Neural cell (in vitro differentiated cells): ENCODE results near the gene SKIDA1. TPM values are rescaled to one million over a fixed set of nuclear protein-coding genes. Genes with fewer than 3 reads are reported as not detected.
A peak's percentile ranks its signal among the peaks of the same experiment; 100 is the strongest.
"Not testable (repeated sequence)": the region's sequence is repeated elsewhere in the genome, so short reads cannot be mapped to it uniquely, and the experiment has no call there.

Experiments used
- H2AFZ ChIP-seq: fragments of 200-600, 300-800 bp; sonication (generic), shearing (Covaris generic); 2 replicates; pipeline ENCODE4 v1.6.0; 2014; ENCODE audit warnings: low read depth, mild to moderate bottlenecking, antibody characterized with exemption, low read length, moderate library complexity
- H3F3A ChIP-seq: fragments of 200-600 bp; shearing (Covaris generic); 2 replicates; pipeline ENCODE4 v1.6.1; 2016; ENCODE audit warnings: mild to moderate bottlenecking, moderate library complexity, mixed read lengths, antibody characterized with exemption, low read length; ENCODE audit not compliant: insufficient read depth, poor library complexity, severe bottlenecking
- H3K27ac ChIP-seq: fragments of 200-600, 300-800 bp; sonication (generic), shearing (Covaris generic); 2 replicates; pipeline ENCODE4 v1.5.1; 2014; ENCODE audit warnings: mild to moderate bottlenecking, low read length, moderate library complexity
- H3K27me3 ChIP-seq: fragments of 300-800, 200-600 bp; sonication (generic), shearing (Covaris generic); 2 replicates; pipeline ENCODE4 v1.6.0; 2014; ENCODE audit warnings: mild to moderate bottlenecking, low read depth, low read length, moderate library complexity; ENCODE audit not compliant: insufficient read depth
- H3K36me3 ChIP-seq: fragments of 300-800, 200-600 bp; sonication (generic), shearing (Covaris generic); 2 replicates; pipeline ENCODE4 v1.5.1; 2014; ENCODE audit warnings: mild to moderate bottlenecking, antibody characterized with exemption, low read length, moderate library complexity; ENCODE audit not compliant: insufficient read depth
- H3K4me2 ChIP-seq: fragments of 300-800, 200-600 bp; sonication (generic), shearing (Covaris generic); 2 replicates; pipeline ENCODE4 v1.6.0; 2014; ENCODE audit warnings: mild to moderate bottlenecking, low read length
- H3K4me3 ChIP-seq: fragments of 300-800, 200-600 bp; sonication (generic), shearing (Covaris generic); 2 replicates; pipeline ENCODE4 v1.5.1; 2014; ENCODE audit warnings: mild to moderate bottlenecking, low read length, moderate library complexity
- H3K79me2 ChIP-seq: fragments of 200-600 bp; shearing (Covaris generic); replicated peaks from 2 replicates; pipeline ENCODE4 v1.6.0; 2014; ENCODE audit warnings: mild to moderate bottlenecking, low read length, moderate library complexity; ENCODE audit not compliant: insufficient read depth
- H3K9ac ChIP-seq: fragments of 300-800, 200-600 bp; sonication (generic), shearing (Covaris generic); 2 replicates; pipeline ENCODE4 v1.6.1; 2016; ENCODE audit warnings: mild to moderate bottlenecking, low read length, mixed read lengths
- H3K9me2 ChIP-seq: fragments of 200-600 bp; shearing (Covaris generic); 2 replicates; pipeline ENCODE4 v1.6.1; 2016; ENCODE audit warnings: mild to moderate bottlenecking, low read length, mixed read lengths; ENCODE audit not compliant: insufficient read depth
- H3K9me3 ChIP-seq: fragments of 200-600, 300-800 bp; sonication (generic), shearing (Covaris generic); 2 replicates; pipeline ENCODE4 v1.6.1; 2016; ENCODE audit warnings: mild to moderate bottlenecking, mixed run types, low read length, moderate library complexity, mixed read lengths
- H4K20me1 ChIP-seq: fragments of 200-600 bp; shearing (Covaris generic); 2 replicates; pipeline ENCODE4 v1.6.1; 2016; ENCODE audit warnings: mild to moderate bottlenecking, mixed run types; ENCODE audit not compliant: insufficient read depth
- EP300 ChIP-seq: fragments of 450-650 bp; conservative IDR thresholded peaks from 2 replicates; pipeline ENCODE4 v1.6.1; 2014; ENCODE audit warnings: antibody characterized with exemption, mild to moderate bottlenecking, moderate library complexity; ENCODE audit not compliant: poor library complexity, severe bottlenecking
- EZH2 ChIP-seq: fragments of 200-600, 300-800 bp; shearing (Covaris generic), sonication (generic); IDR thresholded peaks from 2 replicates; pipeline ENCODE4 v1.6.1; 2014; ENCODE audit warnings: antibody characterized with exemption, low read length, borderline replicate concordance, mild to moderate bottlenecking; ENCODE audit not compliant: insufficient read depth, poor library complexity, severe bottlenecking
- MXI1 ChIP-seq: fragments of 450-650 bp; conservative IDR thresholded peaks from 2 replicates; pipeline ENCODE4 v1.6.1; 2014; ENCODE audit warnings: antibody characterized with exemption, mild to moderate bottlenecking; ENCODE audit not compliant: poor library complexity, severe bottlenecking
- POLR2AphosphoS5 ChIP-seq: IDR thresholded peaks from 2 replicates; pipeline ENCODE4 v1.6.1; 2012
- RAD21 ChIP-seq: fragments of 450-650 bp; conservative IDR thresholded peaks from 2 replicates; pipeline ENCODE4 v1.6.1; 2014; ENCODE audit warnings: antibody characterized with exemption, mild to moderate bottlenecking, moderate library complexity
- REST ChIP-seq: IDR thresholded peaks from 2 replicates; pipeline ENCODE4 v1.6.1; 2012; ENCODE audit warnings: borderline replicate concordance
- SMC3 ChIP-seq: fragments of 450-650 bp; conservative IDR thresholded peaks from 2 replicates; pipeline ENCODE4 v1.6.1; 2014; ENCODE audit warnings: antibody characterized with exemption, mild to moderate bottlenecking, moderate library complexity; ENCODE audit not compliant: poor library complexity
- TAF1 ChIP-seq: IDR thresholded peaks from 2 replicates; pipeline ENCODE4 v1.6.1; 2012; ENCODE audit warnings: low read depth
- polyA plus RNA-seq: library from polyadenylated mRNA; depleted of rRNA; stranded (reverse); fragments of >200 nt; gene quantifications from 2 replicates; pipeline ENCODE4 v1.2.3, GENCODE V29; 2014
- TF ChIP-seq, protein P1 (sequence below): fragments of 450-650 bp; IDR thresholded peaks from 2 replicates; pipeline ENCODE4 v1.5.1; 2014; ENCODE audit warnings: antibody characterized with exemption, mild to moderate bottlenecking, moderate library complexity; ENCODE audit not compliant: poor library complexity, severe bottlenecking

The SKIDA1 gene
- polyA plus RNA-seq, 1 donor from 2014 or later: 3.7 TPM

GRCh38 chr10:21536874-21537273, 11.4 kb upstream of the SKIDA1 start:
- H3K9me3 ChIP-seq: no peaks in the 10 kb centered on the region
- TF ChIP-seq RAD21 (no peak), POLR2AphosphoS5 (no peak), TAF1 (no peak), EZH2 (no peak), EP300 (no peak), MXI1 (no peak), SMC3 (no peak), REST (no peak)
- TF ChIP-seq, protein P1, sequence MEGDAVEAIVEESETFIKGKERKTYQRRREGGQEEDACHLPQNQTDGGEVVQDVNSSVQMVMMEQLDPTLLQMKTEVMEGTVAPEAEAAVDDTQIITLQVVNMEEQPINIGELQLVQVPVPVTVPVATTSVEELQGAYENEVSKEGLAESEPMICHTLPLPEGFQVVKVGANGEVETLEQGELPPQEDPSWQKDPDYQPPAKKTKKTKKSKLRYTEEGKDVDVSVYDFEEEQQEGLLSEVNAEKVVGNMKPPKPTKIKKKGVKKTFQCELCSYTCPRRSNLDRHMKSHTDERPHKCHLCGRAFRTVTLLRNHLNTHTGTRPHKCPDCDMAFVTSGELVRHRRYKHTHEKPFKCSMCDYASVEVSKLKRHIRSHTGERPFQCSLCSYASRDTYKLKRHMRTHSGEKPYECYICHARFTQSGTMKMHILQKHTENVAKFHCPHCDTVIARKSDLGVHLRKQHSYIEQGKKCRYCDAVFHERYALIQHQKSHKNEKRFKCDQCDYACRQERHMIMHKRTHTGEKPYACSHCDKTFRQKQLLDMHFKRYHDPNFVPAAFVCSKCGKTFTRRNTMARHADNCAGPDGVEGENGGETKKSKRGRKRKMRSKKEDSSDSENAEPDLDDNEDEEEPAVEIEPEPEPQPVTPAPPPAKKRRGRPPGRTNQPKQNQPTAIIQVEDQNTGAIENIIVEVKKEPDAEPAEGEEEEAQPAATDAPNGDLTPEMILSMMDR: no peak
- H3K27me3 ChIP-seq: no peaks in the 10 kb centered on the region
- H3K4me3 ChIP-seq: no peak overlapping the region
- H3K79me2 ChIP-seq: peaks cover 62% of the 10 kb centered on the region
- H3K9ac ChIP-seq: no peak overlapping the region
- H3F3A ChIP-seq: peaks cover 5% of the 10 kb centered on the region
- H3K36me3 ChIP-seq: peaks cover 6% of the 10 kb centered on the region
- no peak overlapping the region for H2AFZ ChIP-seq
- no peaks in the 10 kb centered on the region for H4K20me1 ChIP-seq
- no peaks in the 10 kb centered on the region for H3K9me2 ChIP-seq
- no peak overlapping the region for H3K4me2 ChIP-seq
- H3K27ac ChIP-seq: no peak overlapping the region

GRCh38 chr10:21535976-21536375, 10.5 kb upstream of the SKIDA1 start:
- Histone ChIP-seq H3K4me2 (peak overlapping the region; percentile 50), H3K4me3 (peak overlapping the region; percentile 88), H3K79me2 (peaks cover 68% of the 10 kb centered on the region)
- H3K9me2 ChIP-seq, H3K36me3 ChIP-seq, H3F3A ChIP-seq, H2AFZ ChIP-seq, H3K9ac ChIP-seq, H3K27me3 ChIP-seq, H4K20me1 ChIP-seq, H3K9me3 ChIP-seq, H3K27ac ChIP-seq: not testable (repeated sequence)

GRCh38 chr10:21535494-21535965, 10.0 kb upstream of the SKIDA1 start:
- Histone ChIP-seq H3K9ac (peak overlapping the region; percentile 70), H3F3A (peaks cover 5% of the 10 kb centered on the region), H3K27me3 (peaks cover 3% of the 10 kb centered on the region), H3K9me3 (no peaks in the 10 kb centered on the region), H3K27ac (peak overlapping the region; percentile 58), H3K4me3 (peak overlapping the region; percentile 88), H3K36me3 (peaks cover 6% of the 10 kb centered on the region), H3K9me2 (no peaks in the 10 kb centered on the region), H4K20me1 (no peaks in the 10 kb centered on the region), H2AFZ (no peak overlapping the region), H3K4me2 (peak overlapping the region; percentile 50), H3K79me2 (peaks cover 72% of the 10 kb centered on the region)
- TF ChIP-seq SMC3: no peak
- no peak for TF ChIP-seq MXI1
- no peak for TF ChIP-seq POLR2AphosphoS5
- TF ChIP-seq, protein P1: no peak
- no peak for TF ChIP-seq EP300
- no peak for TF ChIP-seq RAD21
- no peak for TF ChIP-seq TAF1
- TF ChIP-seq REST: no peak
- TF ChIP-seq EZH2: no peak
